ENCODE results near the gene SSU72. TPM values are rescaled to one million over a fixed set of nuclear protein-coding genes. Genes with fewer than 3 reads are reported as not detected.
"Not testable (repeated sequence)": the region's sequence is repeated elsewhere in the genome, so short reads cannot be mapped to it uniquely, and the experiment has no call there.

SSU72 gene
- total RNA-seq, 4 donors from 2014 or later, result 102 to 115 (median 109) TPM

DNA sequence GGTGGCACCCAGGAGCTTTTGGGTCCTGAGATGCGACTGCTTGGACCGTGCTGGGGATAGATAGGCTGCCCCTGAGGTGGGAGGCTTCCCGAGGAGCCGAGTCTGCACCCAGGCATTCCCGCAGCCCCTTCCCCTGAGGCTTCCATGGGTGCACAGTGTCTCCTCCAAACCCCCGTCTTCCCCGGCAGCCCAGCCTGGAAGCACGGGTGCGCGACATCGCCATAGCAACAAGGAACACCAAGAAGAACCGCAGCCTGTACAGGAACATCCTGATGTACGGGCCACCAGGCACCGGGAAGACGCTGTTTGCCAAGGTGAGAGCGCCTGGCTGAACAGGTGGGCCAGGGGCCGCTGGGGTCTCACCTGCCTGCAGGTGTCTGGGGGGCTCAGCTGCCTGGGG is 51.0 kb downstream of the SSU72 start:
- not testable (repeated sequence) for H3K4me1 ChIP-seq; DNase-seq (ENCODE audit: low spot score in 2 of 2); H3K9me3 ChIP-seq; H3K27ac ChIP-seq; H3K4me3 ChIP-seq; H3K27me3 ChIP-seq
- no CpG with 5 or more reads among the region's 17 CpGs for WGBS
- H3K36me3 ChIP-seq, result peaks cover 72% of the 10 kb centered on the region

DNA sequence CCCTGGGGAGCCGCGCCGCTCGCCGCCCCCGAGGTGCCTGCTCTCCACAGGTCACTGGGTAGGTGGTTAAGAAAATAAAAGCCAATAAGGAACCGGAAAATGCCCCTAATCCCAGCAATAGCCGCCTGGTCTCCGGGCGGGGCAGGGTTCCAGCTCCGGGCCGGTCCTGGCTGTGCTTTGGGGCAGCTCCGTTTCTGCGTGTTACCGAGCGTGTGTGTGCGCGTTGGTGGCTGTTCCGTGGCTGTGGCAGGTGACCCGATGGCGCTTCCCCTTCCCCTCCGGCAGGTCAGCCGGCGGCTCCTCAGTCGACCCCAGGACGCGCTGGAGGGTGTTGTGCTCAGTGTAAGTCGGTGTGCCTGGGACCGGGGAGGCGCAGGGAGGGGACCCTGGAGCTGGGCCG is 51.4 kb downstream of the SSU72 start:
- H3K27me3 ChIP-seq; H3K4me3 ChIP-seq; H3K4me1 ChIP-seq; DNase-seq (ENCODE audit: low spot score in 2 of 2); H3K9me3 ChIP-seq; H3K27ac ChIP-seq: not testable (repeated sequence)
- peaks cover 72% of the 10 kb centered on the region for H3K36me3 ChIP-seq
- WGBS, result 95% methylated on average over 17 of the region's 31 CpGs

DNA sequence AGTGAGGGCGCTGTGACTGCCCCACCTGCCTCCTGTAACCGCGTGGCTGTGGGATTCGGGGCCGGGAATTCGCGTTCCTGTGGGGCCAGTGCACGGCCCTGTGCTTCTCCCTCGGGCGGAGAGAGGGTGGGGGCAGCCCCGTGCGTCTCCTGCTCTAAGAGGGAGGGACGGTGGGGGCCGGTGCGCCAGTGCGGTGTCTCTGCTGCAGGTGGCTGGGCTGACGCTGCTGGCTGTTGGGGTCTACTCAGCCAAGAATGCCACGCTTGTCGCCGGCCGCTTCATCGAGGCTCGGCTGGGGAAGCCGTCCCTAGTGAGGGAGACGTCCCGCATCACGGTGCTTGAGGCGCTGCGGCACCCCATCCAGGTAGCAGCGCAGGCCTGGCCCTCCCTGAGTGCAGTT is 52.1 kb downstream of the SSU72 start:
- H3K4me3 ChIP-seq; H3K9me3 ChIP-seq; H3K27ac ChIP-seq; H3K4me1 ChIP-seq; H3K27me3 ChIP-seq; DNase-seq (ENCODE audit: low spot score in 2 of 2): not testable (repeated sequence)
- WGBS, result 80% methylated on average over 3 of the region's 30 CpGs
- H3K36me3 ChIP-seq, result peaks cover 71% of the 10 kb centered on the region

DNA sequence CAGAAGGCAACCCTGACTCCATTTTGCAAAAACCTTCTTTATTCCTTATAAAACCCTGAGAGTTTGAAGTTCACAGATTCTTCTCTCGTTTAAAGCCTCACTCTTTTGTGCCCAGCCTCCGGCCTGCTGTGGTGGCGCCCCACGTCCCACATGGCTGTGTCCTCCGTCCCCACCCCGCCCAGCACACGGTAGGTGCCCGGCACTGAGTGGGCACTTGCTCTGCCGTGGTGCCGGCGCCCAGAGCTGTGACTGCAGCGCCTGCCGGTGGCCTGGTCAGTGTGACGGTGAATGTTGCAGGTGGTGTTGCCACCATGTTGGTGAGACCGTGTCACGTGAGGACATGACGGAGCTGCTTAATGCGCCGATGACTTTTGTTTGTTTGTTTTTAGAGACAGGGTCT is 53.3 kb downstream of the SSU72 start:
- 94% methylated on average over 19 of the region's 19 CpGs for WGBS
- Histone ChIP-seq H3K9me3 (no peaks in the 10 kb centered on the region), H3K27me3 (no peaks in the 10 kb centered on the region), H3K36me3 (peaks cover 68% of the 10 kb centered on the region), H3K4me3 (no peak overlapping the region), H3K27ac (no peak overlapping the region), H3K4me1 (no peaks in the 10 kb centered on the region)
- no peak for DNase-seq (ENCODE audit: low spot score in 2 of 2)
- no peak for TF ChIP-seq EP300 (IDR thresholded peaks at IDR 0.05)
- TF ChIP-seq POLR2AphosphoS5 (IDR thresholded peaks at IDR 0.05), result no peak

DNA sequence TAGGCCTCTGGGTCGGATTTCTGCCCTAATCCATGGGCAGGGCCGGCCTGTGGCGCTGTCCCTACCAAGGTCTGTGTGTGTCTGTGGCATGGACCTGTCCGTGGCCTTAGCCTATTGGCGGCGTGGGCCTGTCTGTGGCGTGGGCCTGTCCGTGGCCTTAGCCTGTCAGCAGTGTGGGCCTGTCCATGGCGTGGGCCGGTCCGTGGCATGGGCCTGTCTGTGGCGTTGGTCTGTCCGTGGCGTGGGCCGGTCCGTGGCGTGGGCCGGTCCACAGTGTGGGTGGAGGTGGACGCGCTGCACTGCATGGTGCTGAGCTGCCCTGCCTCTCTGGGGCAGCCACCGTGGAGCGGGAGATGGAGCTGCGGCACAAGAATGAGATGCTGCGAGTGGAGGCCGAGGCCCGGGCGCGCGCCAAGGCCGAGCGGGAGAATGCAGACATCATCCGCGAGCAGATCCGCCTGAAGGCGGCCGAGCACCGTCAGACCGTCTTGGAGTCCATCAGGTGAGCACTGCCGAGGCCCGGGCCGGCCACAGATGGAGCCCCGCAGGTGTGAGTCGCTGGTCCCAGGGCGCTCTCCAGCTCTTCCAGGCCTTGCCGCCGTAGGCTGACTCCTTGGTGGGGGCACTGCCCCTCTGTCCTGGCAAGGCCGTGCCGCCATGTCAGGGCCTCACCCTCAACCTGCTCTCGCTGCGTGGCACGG is 54.7 kb downstream of the SSU72 start:
- not testable (repeated sequence) for H3K4me3 ChIP-seq; H3K4me1 ChIP-seq; H3K27ac ChIP-seq; H3K27me3 ChIP-seq; DNase-seq (ENCODE audit: low spot score in 2 of 2); H3K9me3 ChIP-seq
- peaks cover 58% of the 10 kb centered on the region for H3K36me3 ChIP-seq
- 97% methylated on average over 19 of the region's 51 CpGs for WGBS

DNA sequence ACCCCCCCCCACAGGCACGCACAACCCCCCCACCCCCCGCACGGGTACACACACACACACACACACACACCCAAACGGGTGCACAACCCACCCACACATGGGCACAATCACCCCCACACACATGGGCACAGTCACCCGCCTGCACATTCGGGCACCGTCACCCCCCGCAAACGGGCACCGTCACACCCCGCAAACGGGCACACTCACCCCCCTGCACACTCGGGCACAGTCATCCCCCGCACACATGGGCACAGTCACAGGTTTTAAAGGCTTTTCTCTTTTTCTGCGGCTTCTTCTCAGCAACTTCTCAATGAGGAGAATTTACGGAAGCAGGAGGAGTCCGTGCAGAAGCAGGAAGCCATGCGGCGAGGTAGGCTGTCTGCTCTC is 56.0 kb downstream of the SSU72 start:
- not testable (repeated sequence) for H3K27me3 ChIP-seq; H3K27ac ChIP-seq; DNase-seq (ENCODE audit: low spot score in 2 of 2); H3K4me3 ChIP-seq; H3K4me1 ChIP-seq; H3K9me3 ChIP-seq
- WGBS, result 92% methylated on average over 14 of the region's 19 CpGs
- peaks cover 53% of the 10 kb centered on the region for H3K36me3 ChIP-seq

DNA sequence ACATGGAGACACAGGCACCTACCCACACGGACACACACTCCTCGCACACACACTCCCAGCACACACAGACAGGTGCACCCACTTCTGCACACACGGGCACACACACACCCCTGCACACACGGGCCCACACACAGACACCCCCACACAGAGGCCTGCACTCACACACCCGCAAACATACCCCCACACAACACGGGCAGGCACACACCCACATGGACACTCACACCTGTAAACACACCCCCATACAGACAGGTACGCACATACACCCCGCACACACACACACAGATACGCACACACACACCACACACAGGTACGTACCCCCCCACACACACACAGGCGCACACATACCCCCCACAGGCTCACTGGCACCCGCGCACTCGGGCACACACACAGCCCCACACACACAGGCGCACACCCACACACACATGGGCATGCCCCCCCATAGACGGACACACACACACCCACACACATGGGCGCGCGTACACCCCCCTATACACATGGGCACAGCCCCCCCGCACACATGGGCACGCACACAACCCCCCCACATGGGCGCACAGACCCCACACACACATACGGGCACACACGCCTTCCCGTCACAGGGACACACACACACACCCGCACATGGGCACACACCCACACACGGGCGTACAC is 56.6 kb downstream of the SSU72 start:
- Histone ChIP-seq H3K4me1 (peaks cover 5% of the 10 kb centered on the region), H3K27me3 (no peaks in the 10 kb centered on the region), H3K27ac (no peak overlapping the region), H3K9me3 (no peaks in the 10 kb centered on the region), H3K36me3 (peaks cover 48% of the 10 kb centered on the region), H3K4me3 (no peak overlapping the region)
- no peak for TF ChIP-seq POLR2AphosphoS5 (IDR thresholded peaks at IDR 0.05)
- TF ChIP-seq EP300 (IDR thresholded peaks at IDR 0.05), result no peak
- TF ChIP-seq POLR2A (IDR thresholded peaks at IDR 0.05), result no peak
- TF ChIP-seq, protein P1, sequence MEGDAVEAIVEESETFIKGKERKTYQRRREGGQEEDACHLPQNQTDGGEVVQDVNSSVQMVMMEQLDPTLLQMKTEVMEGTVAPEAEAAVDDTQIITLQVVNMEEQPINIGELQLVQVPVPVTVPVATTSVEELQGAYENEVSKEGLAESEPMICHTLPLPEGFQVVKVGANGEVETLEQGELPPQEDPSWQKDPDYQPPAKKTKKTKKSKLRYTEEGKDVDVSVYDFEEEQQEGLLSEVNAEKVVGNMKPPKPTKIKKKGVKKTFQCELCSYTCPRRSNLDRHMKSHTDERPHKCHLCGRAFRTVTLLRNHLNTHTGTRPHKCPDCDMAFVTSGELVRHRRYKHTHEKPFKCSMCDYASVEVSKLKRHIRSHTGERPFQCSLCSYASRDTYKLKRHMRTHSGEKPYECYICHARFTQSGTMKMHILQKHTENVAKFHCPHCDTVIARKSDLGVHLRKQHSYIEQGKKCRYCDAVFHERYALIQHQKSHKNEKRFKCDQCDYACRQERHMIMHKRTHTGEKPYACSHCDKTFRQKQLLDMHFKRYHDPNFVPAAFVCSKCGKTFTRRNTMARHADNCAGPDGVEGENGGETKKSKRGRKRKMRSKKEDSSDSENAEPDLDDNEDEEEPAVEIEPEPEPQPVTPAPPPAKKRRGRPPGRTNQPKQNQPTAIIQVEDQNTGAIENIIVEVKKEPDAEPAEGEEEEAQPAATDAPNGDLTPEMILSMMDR (IDR thresholded peaks at IDR 0.05), result no peak
- no peak for DNase-seq (ENCODE audit: low spot score in 2 of 2)
- 94% methylated on average over 24 of the region's 28 CpGs for WGBS

DNA sequence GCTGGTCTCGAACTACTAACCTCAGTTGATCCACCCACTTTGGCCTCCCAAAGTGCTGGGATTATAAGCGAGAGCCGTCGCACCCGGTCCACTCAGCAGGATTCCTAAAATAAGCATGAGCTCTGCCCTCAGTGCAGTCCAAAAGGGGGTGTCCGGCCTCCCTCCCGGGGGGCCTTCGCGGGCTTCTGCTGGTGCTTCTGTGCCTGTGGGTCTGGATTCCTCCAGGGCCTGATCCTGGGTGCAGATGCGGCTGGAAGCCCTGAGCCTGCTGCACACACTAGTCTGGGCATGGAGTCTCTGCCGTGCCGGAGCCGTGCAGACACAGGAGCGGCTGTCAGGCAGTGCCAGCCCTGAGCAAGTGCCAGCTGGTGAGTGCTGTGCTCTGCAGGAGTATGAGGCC is 57.7 kb downstream of the SSU72 start:
- peaks cover 40% of the 10 kb centered on the region for H3K36me3 ChIP-seq
- WGBS, result 88% methylated on average over 8 of the region's 14 CpGs
- not testable (repeated sequence) for H3K4me1 ChIP-seq; H3K27me3 ChIP-seq; DNase-seq (ENCODE audit: low spot score in 2 of 2); H3K4me3 ChIP-seq; H3K9me3 ChIP-seq; H3K27ac ChIP-seq

DNA sequence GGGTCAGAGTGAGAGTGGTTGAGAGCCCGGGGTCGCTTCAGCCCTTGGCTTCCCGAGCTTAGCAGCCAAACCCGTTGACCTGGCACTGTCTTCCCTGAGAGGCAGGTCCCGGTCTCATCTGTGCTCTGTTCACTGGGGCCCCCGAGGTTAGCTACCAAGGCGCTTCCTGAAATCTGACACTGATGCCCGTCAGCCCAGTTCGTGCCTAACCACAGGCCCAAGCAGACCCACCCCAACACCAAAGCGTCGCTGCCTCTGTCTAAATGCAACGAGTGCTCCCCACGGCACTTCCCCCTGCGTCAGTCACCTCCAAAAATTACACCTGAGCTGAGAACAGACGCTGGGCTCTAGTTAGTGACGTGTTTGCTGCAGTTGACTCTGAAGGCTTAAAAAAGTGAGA is 60.3 kb downstream of the SSU72 start:
- Histone ChIP-seq H3K4me1 (peaks cover 16% of the 10 kb centered on the region), H3K36me3 (peaks cover 22% of the 10 kb centered on the region)
- 83% methylated on average over 9 of the region's 16 CpGs for WGBS
- H3K27me3 ChIP-seq; H3K9me3 ChIP-seq; H3K27ac ChIP-seq; H3K4me3 ChIP-seq; DNase-seq (ENCODE audit: low spot score in 2 of 2): not testable (repeated sequence)

DNA sequence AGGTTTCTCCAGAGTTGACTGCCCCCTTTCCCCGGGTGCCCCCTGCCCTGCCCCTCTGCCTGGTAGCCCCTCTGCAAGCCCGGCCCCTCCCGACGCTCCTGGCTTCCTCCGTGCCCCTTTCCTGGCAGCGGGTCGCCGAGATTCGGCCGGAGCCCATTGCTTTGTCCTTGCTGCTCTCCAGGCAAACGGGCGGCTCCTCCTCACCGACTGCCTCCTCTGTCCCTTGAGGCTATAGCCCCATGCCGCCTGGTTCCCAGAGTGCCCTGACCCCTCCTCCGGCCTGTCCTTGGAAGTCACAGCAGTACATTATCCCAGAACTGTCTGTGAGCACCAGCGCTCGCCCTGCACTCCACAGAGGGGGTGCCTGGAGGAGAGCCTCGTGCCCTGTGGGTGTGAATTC is 61.0 kb downstream of the SSU72 start:
- H3K4me1 ChIP-seq, result peaks cover 16% of the 10 kb centered on the region
- not testable (repeated sequence) for H3K9me3 ChIP-seq; H3K27ac ChIP-seq; DNase-seq (ENCODE audit: low spot score in 2 of 2); H3K27me3 ChIP-seq
- H3K36me3 ChIP-seq, result peaks cover 19% of the 10 kb centered on the region
- peak overlapping the region; percentile 3 for H3K4me3 ChIP-seq
- WGBS, result 69% methylated on average over 11 of the region's 18 CpGs

DNA sequence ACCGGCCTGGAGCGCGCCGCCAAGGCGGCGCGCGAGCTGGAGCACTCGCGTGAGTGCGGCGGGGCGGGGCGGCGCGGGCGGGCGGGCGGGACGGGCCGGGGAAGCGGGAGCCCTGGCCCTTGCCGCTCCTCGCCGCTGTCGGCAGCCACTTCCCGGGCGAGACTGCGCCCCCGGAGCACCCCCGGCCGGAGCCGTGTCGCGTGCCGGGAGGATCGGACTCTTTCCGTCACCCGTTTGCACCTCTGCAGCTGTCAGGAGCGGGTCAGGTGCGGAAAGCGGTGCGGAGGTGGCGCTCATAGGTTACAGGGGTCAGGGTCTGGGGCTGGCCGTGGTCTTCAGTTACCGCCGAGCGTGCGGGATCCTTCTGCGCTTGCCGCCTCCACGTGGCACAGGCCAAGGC is 62.2 kb downstream of the SSU72 start:
- H3K36me3 ChIP-seq; H3K27me3 ChIP-seq; H3K9me3 ChIP-seq; DNase-seq (ENCODE audit: low spot score in 2 of 2): not testable (repeated sequence)
- Histone ChIP-seq H3K4me1 (peaks cover 16% of the 10 kb centered on the region), H3K4me3 (peak overlapping the region; percentile 87), H3K27ac (peak overlapping the region; percentile 88)
- no CpG with 5 or more reads among the region's 52 CpGs for WGBS
